ENCODE data around the gene GNG2. TPM values are rescaled to one million over a fixed set of nuclear protein-coding genes. Genes with fewer than 3 reads are reported as not detected.

The GNG2 gene
- total and polyA plus RNA-seq, 2 of the 8 experiments (the other 6 are each of a cell fraction or from before 2014, with no cell fraction given) = 8.2 to 17.9 TPM

GRCh38 chr14:51877810-51878209 lies 17.4 kb downstream of the GNG2 start:
- no peak overlapping the region for H3K14ac ChIP-seq (ENCODE audit: insufficient read length)
- no peak for FAIRE-seq
- TF ChIP-seq PHF8 (conservative IDR thresholded peaks at IDR 0.05; ENCODE audit: low read depth, low read length) (no peak), CTCF (IDR thresholded peaks at IDR 0.05; ENCODE audit: control extremely low read depth in 1 of 3, insufficient read depth in 1 of 3, low read depth in 1 of 3, low read length in 3 of 3) (no peak), BCL11A (IDR thresholded peaks at IDR 0.05; ENCODE audit: low read depth in 2 of 2, low read length in 2 of 2) (no peak), NANOG (IDR thresholded peaks at IDR 0.05; ENCODE audit: insufficient read depth, low read depth, low read length, poor library complexity, severe bottlenecking) (no peak), TCF12 (IDR thresholded peaks at IDR 0.05; ENCODE audit: low read depth, low read length) (no peak), EGR1 (IDR thresholded peaks at IDR 0.05; ENCODE audit: borderline replicate concordance, low read depth, low read length) (no peak), TBP (IDR thresholded peaks at IDR 0.05; ENCODE audit: low read depth, low read length) (no peak), USF2 (IDR thresholded peaks at IDR 0.05; ENCODE audit: low read length) (no peak), MAFK (IDR thresholded peaks at IDR 0.05; ENCODE audit: low read depth, low read length) (no peak), TAF1 (IDR thresholded peaks at IDR 0.05; ENCODE audit: low read depth, low read length) (no peak), SUZ12 (IDR thresholded peaks at IDR 0.05; ENCODE audit: low read length) (no peak)

More at GRCh38 chr14:51877810-51878209, 17.4 kb downstream of the GNG2 start:
- Histone ChIP-seq H3K4me1 (replicated peaks in 1 of 4; ENCODE audit: control insufficient read depth in 3 of 4, insufficient read depth in 4 of 4, low read length in 3 of 4) (no peaks in the 10 kb centered on the region), H2BK20ac (ENCODE audit: low read length) (no peak overlapping the region), H3K56ac (replicated peaks; ENCODE audit: insufficient read length, low read depth, low read length) (no peak overlapping the region), H2BK5ac (ENCODE audit: low read depth, low read length) (no peak overlapping the region), H3K18ac (ENCODE audit: extremely low read depth, low read length) (no peak overlapping the region), H2BK120ac (replicated peaks; ENCODE audit: low read depth, low read length) (no peak overlapping the region), H3K4me3 (ENCODE audit: extremely low read depth in 1 of 4, insufficient read depth in 2 of 4, low read depth in 3 of 4, low read length in 4 of 4) (no peak overlapping the region; a peak in 1 of 8 replicates), H2BK12ac (ENCODE audit: low read depth, low read length) (no peak overlapping the region), H2AFZ (ENCODE audit: low read length) (no peak overlapping the region), H2AK5ac (ENCODE audit: low read depth, low read length) (no peak overlapping the region), H4K8ac (ENCODE audit: extremely low read depth, insufficient read depth, low read length) (no peak overlapping the region), H3K79me1 (ENCODE audit: low read depth, low read length) (no peaks in the 10 kb centered on the region), H3K36me3 (ENCODE audit: control insufficient read depth in 2 of 4, insufficient read depth in 4 of 4, low read length in 3 of 4) (no peaks in the 10 kb centered on the region), H2BK15ac (ENCODE audit: low read length) (no peak overlapping the region), H3K27me3 (replicated peaks in 1 of 4; ENCODE audit: control insufficient read depth in 3 of 4, extremely low read depth in 1 of 4, insufficient read depth in 3 of 4, low read length in 3 of 4) (no peaks in the 10 kb centered on the region), H3K9me3 (ENCODE audit: insufficient read depth in 2 of 2, low read depth in 1 of 2, low read length in 1 of 2) (no peaks in the 10 kb centered on the region), H3K27ac (ENCODE audit: low read depth, low read length) (no peak overlapping the region), H3K23ac (ENCODE audit: insufficient read length) (no peak overlapping the region), H3K4me2 (ENCODE audit: insufficient read depth in 1 of 2, low read depth in 2 of 2, low read length in 2 of 2) (no peak overlapping the region), H3K9ac (replicated peaks in 1 of 4; ENCODE audit: extremely low read depth in 1 of 4, low read depth in 3 of 4, low read length in 3 of 4) (no peak overlapping the region), H4K91ac (replicated peaks; ENCODE audit: insufficient read length, low read length) (no peak overlapping the region), H3K79me2 (ENCODE audit: control insufficient read depth in 1 of 2, insufficient read depth in 2 of 2, low read length in 2 of 2) (no peaks in the 10 kb centered on the region), H3K23me2 (ENCODE audit: low read depth, low read length) (no peaks in the 10 kb centered on the region), H4K5ac (ENCODE audit: insufficient read length, low read depth, low read length) (no peak overlapping the region), H3K4ac (replicated peaks; ENCODE audit: insufficient read length, low read depth, low read length) (no peak overlapping the region), H4K20me1 (replicated peaks in 1 of 2; ENCODE audit: control insufficient read depth in 1 of 2, insufficient read depth in 2 of 2, low read length in 2 of 2) (no peaks in the 10 kb centered on the region)
- ChIA-PET CTCF (ENCODE audit: partially characterized antibody) (interaction anchor here (0.6 kb wide), 1 partner anchor 34 kb away, joined by 3 read pairs; no protein-coding TSS in a partner anchor), POLR2A (ENCODE audit: partially characterized antibody) (no interaction called here)
- DNase-seq (ENCODE audit: low read depth in 1 of 2, low spot score in 2 of 2) = no peak
- WGBS, 2 experiments (ENCODE audit: extremely low coverage in 1 of 2, insufficient coverage in 1 of 2, insufficient read length in 1 of 2, insufficient replicate concordance in 2 of 2, low coverage in 1 of 2, low lambda C conversion rate in 2 of 2, missing lambda C conversion rate in 1 of 2) = 86% methylated on average over 1 of the region's 1 CpG; no CpG with 5 or more reads in 1 of the 2 experiments
